ENCODE results near the gene ANKEF1.

ANKEF1 gene

GRCh38 chr20:10075606-10076005 is 40.8 kb downstream of the ANKEF1 start:
- Histone ChIP-seq H3K4me1 (ENCODE audit: control insufficient read depth, low read length) (peaks cover 14% of the 10 kb centered on the region), H3K9me3 (ENCODE audit: control insufficient read depth, insufficient read depth, low read length) (no peaks in the 10 kb centered on the region), H3K27me3 (ENCODE audit: control insufficient read depth, low read length) (0 out of 2 replicates have a peak, but pooled peaks cover 2% of the 10 kb centered on the region), H3K4me3 (ENCODE audit: low read length) (no peak overlapping the region), H3K9me2 (replicated peaks; ENCODE audit: control insufficient read depth, low read length) (no peaks in the 10 kb centered on the region; the same call in 1 of the 2 replicates), H3K36me3 (ENCODE audit: control insufficient read depth, low read length) (no peaks in the 10 kb centered on the region), H3F3A (ENCODE audit: control insufficient read depth, insufficient read depth) (no peaks in the 10 kb centered on the region), H3K79me2 (ENCODE audit: control insufficient read depth, low read length) (no peaks in the 10 kb centered on the region), H3K4me2 (ENCODE audit: low read length) (no peak overlapping the region), H4K20me1 (ENCODE audit: control insufficient read depth, insufficient read depth, low read depth, low read length) (no peaks in the 10 kb centered on the region), H3K27ac (ENCODE audit: low read depth, low read length) (no peak overlapping the region)
- TF ChIP-seq CTCF (IDR thresholded peaks at IDR 0.05; ENCODE audit: low read depth, low read length, poor library complexity, severe bottlenecking): no peak
- no peak for TF ChIP-seq EZH2phosphoT487 (IDR thresholded peaks at IDR 0.05; ENCODE audit: borderline replicate concordance, low read length)

GRCh38 chr20:10076126-10077080 is 41.6 kb downstream of the ANKEF1 start:
- no peaks in the 10 kb centered on the region for H4K20me1 ChIP-seq (ENCODE audit: control insufficient read depth, insufficient read depth, low read depth, low read length)
- H3K9me2 ChIP-seq (replicated peaks; ENCODE audit: control insufficient read depth, low read length): no peaks in the 10 kb centered on the region; the same call in 1 of the 2 replicates
- no peaks in the 10 kb centered on the region for H3F3A ChIP-seq (ENCODE audit: control insufficient read depth, insufficient read depth)
- H3K27me3 ChIP-seq (ENCODE audit: control insufficient read depth, low read length): 0 out of 2 replicates have a peak, but pooled peaks cover 2% of the 10 kb centered on the region
- no peak overlapping the region for H3K4me2 ChIP-seq (ENCODE audit: low read length)
- TF ChIP-seq CTCF (IDR thresholded peaks at IDR 0.05; ENCODE audit: low read depth, low read length, poor library complexity, severe bottlenecking): no peak
- no peak for TF ChIP-seq EZH2phosphoT487 (IDR thresholded peaks at IDR 0.05; ENCODE audit: borderline replicate concordance, low read length)
- no peak overlapping the region for H3K27ac ChIP-seq (ENCODE audit: low read depth, low read length)
- H3K9me3 ChIP-seq (ENCODE audit: control insufficient read depth, insufficient read depth, low read length): no peaks in the 10 kb centered on the region
- H3K4me1 ChIP-seq (ENCODE audit: control insufficient read depth, low read length): peaks cover 14% of the 10 kb centered on the region
- no peaks in the 10 kb centered on the region for H3K79me2 ChIP-seq (ENCODE audit: control insufficient read depth, low read length)
- no peak overlapping the region for H3K4me3 ChIP-seq (ENCODE audit: low read length)
- H3K36me3 ChIP-seq (ENCODE audit: control insufficient read depth, low read length): no peaks in the 10 kb centered on the region

- no peaks in the 10 kb centered on the region; the same call in 1 of the 2 replicates for H3K9me2 ChIP-seq (replicated peaks; ENCODE audit: control insufficient read depth, low read length)
- H3K36me3 ChIP-seq (ENCODE audit: control insufficient read depth, low read length): no peaks in the 10 kb centered on the region
- no peaks in the 10 kb centered on the region for H3K79me2 ChIP-seq (ENCODE audit: control insufficient read depth, low read length)
- no peaks in the 10 kb centered on the region for H3K9me3 ChIP-seq (ENCODE audit: control insufficient read depth, insufficient read depth, low read length)
- no peaks in the 10 kb centered on the region for H3F3A ChIP-seq (ENCODE audit: control insufficient read depth, insufficient read depth)
- H3K4me3 ChIP-seq (ENCODE audit: low read length): no peak overlapping the region
- H3K27ac ChIP-seq (ENCODE audit: low read depth, low read length): no peak overlapping the region
- H3K4me1 ChIP-seq (ENCODE audit: control insufficient read depth, low read length): peaks cover 14% of the 10 kb centered on the region
- H3K4me2 ChIP-seq (ENCODE audit: low read length): no peak overlapping the region
- no peaks in the 10 kb centered on the region for H4K20me1 ChIP-seq (ENCODE audit: control insufficient read depth, insufficient read depth, low read depth, low read length)
- 0 out of 2 replicates have a peak, but pooled peaks cover 2% of the 10 kb centered on the region for H3K27me3 ChIP-seq (ENCODE audit: control insufficient read depth, low read length)
- TF ChIP-seq EZH2phosphoT487 (IDR thresholded peaks at IDR 0.05; ENCODE audit: borderline replicate concordance, low read length) (no peak), CTCF (IDR thresholded peaks at IDR 0.05; ENCODE audit: low read depth, low read length, poor library complexity, severe bottlenecking) (peak; percentile 68)
Observed at GRCh38 chr20:10077081-10077471, 42.3 kb downstream of the ANKEF1 start.
